Midbrain (tissue), 1 donor: ENCODE measurements around the gene PRDM5.
"Not testable (repeated sequence)": the region's sequence is repeated elsewhere in the genome, so short reads cannot be mapped to it uniquely, and the experiment has no call there.

Experiments used
- DNase-seq: peaks from one replicate; lab custom pipeline; 2025; lab: John Stamatoyannopoulos, UW

Gene PRDM5

DNA sequence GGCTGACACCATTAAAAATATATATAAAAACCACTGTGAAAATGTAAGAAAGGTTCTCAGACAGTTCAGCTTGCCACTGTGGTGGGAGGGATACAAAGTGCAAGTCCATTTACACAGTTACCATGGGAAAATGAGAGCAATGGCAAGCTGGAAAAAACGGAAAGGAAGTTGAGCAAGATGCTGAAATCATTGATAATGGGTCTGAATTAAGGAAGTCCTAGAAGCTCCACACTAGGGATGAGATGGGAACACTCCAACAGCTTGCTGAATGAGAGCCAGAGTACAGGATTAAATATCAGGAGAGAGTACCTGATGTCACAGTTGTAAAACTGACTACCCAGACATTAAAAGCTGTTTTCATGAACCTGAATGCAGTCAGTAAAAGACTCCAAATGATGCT is 218.6 kb downstream of the PRDM5 start:
- DNase-seq = no peak

DNA sequence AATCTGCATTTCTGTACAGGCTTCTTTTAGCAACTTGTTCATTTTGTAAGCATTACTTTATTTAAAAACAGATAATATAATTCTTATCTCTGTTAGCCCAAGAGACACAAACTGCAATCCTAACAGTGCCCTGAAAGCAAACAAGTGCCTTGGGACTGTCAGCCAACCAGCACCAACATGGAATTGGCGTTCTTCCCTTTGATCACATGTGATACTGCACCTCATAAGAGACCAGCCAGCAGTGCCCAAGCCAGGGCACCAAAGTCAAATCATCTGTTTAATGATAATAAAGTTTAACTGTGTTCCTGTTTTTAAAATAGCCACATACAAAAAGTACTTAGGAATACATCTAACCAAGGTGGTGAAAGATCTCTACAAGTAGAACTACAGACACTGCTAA is 223.2 kb downstream of the PRDM5 start:
- DNase-seq = no peak

DNA sequence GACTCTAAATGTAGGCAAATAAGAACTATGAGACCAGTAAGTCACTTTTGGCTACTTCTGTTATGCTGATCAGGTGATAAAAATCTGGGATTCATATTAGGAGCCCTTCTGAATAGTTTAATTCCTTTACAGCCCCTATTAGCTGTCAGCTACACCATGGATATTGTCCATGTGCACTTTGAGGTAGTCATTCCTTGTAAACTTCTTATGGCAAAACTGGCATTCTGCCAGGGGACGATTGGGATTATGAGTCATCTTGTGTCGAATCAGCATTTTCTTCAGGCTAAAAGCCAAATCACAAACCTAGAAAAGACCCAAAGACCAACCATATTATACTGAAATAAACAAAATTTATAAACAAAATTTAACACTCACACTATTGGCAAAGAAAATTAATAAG is 227.6 kb downstream of the PRDM5 start:
- DNase-seq = no peak

DNA sequence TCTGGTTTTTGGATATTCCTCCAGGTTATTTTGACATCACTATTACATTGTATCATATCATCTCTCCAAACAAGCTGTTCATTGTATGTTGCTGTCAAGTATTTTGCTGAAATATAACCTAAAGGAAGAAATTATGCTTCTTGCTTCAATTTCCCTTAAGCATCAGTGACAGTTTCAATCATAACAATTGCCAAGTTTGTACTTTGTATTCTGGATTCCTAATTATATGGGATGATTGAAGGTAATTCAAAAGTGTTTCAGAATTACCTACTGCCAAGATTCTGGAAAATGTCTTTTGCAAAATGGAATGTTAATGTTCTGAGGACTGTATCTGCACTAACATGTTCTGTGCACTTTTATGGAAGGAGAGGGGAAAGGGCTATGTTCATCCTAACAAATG is 228.7 kb downstream of the PRDM5 start:
- no peak for DNase-seq

DNA sequence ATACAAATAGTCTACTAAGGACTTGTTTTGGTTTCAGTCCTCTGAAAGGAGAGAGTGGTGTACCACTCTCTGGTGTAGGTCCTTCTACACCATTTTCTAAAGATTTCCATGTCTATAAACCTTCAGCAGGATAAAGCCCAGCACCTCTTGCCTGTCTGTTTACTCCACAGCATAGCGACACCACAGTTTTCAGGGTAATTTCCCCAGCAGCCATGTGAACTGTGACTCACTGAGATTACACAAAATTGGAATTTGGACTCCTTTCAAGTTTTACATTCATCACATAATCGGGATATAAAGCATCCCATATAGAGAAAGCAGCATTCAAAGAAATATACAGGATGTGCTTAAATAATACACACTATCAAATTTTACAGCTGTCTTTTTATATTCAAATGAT is 229.6 kb downstream of the PRDM5 start:
- no peak for DNase-seq

DNA sequence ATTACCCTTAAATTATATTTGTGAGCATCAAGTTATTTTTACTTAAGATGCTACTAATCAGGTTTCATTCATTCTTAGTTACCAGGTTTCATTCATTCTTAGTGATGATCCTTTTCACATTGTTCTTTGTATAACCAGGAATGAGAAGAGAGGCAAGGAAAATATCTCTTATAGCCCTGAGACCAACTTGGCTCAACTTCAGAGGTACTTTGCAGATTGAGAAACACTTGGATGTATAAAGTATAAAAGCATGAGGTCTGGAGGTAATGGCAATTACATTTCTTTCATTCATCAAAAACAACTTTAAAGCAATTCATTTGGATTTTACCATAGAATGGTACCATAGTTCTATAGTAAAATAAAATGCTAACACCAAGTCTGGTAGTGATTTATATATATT is 231.0 kb downstream of the PRDM5 start:
- DNase-seq = no peak

DNA sequence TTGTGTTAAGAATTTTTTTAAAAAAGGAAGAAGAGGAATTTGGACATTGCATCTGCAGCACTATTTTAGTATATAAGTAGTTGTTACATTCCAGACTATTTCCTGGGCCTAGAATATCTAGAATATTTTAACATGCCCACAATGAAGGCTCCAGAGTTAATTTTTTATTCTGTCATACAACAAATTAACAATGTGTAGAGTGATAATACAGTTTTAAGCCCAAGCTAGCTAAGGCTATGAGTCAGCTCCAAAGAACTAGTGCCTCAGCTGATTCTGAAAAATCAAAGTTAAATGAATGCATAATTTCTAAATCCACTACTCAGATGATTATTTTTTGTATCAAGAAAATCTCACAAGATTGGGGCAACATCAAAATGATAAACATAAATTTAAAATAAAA is 231.4 kb downstream of the PRDM5 start:
- DNase-seq = no peak

DNA sequence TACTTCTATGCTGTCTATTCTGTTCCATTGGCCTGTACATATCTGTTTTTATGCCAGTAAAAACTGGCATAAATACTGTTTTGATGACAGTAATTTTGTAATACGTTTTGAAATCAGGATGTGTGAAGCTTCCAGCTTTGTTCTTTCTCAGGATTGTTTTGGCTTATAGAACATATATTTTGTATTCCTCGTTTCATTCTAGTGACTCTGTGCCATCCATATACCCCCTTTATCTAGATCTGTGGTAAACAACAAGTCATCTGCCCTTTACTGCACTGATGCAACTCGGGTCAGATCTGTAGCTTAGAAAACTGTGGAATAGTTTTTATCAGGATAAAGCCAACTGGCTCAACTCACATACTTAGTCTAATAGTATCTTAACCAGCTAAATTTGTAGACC is 233.7 kb downstream of the PRDM5 start:
- no peak for DNase-seq

DNA sequence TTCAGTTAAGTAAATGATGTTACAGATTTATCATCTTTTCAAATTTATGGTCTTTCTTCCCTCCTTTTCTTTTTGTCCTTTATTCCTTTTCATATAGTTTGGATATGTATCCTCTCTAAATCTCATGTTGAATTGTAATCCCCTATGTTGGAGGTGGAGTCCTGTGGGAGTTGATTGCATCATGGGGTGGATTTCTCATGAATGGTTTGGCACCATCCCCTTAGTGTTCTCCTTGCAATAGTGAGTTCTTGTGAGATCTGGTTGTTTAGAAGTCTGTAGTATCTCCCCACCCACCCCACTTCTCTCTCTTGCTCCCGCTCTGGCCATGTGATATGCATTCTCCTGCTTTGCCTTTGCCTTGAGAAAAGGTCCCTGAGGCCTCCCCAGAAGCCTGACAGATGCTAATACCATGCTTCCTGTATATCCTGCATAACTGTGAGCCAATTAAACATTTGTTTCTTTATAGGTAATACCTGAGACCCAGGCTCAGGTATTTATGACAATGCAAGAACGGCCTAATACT is 236.7 kb downstream of the PRDM5 start:
- DNase-seq = no peak

DNA sequence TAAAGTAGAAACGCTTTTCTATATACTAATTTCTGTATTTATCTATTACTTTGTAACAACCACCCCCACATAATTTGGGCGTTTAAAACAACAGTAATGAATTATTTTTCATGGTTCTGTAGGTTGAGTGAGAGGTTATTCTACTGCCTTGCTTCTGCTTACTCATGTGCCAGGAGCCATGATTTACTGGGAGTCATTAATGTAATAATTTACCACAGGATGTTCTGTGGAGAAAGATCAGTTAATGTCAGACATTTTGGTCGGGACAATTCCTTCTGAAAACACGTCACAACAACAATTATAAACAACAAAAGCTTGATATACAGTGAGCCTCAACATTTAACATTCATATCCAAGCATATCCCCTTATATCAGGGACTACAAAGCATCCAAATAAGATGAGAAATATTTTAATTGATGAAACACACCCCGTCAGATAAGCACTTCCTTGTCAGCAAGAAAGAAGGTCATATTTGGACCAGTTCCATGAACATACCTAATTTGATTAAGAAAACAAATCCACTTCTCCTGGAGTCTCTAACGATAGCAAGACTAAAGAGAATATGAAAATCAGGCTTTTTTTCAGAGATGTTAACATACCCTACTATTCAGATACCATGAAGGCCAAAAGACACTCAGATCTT is 238.5 kb downstream of the PRDM5 start:
- no peak for DNase-seq

DNA sequence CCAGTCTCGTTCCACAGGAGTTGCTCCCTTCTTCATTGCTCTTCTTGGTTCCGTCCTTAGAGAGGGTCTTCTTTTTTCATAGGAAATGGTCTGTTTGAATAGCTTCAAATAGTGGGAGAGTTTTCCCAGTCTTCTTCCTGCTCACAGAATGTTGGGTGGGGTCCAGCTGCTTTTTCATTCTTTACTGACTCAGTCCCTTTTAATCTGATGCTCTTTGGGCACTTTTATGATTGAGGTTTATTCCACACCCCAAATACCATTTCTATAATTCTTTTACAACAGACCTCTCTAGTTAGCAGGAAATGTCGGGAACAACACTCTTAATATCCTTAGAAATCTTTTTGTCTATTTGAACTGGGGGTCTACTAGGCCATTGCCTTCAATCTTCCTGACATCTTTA is 239.5 kb downstream of the PRDM5 start:
- no peak for DNase-seq

DNA sequence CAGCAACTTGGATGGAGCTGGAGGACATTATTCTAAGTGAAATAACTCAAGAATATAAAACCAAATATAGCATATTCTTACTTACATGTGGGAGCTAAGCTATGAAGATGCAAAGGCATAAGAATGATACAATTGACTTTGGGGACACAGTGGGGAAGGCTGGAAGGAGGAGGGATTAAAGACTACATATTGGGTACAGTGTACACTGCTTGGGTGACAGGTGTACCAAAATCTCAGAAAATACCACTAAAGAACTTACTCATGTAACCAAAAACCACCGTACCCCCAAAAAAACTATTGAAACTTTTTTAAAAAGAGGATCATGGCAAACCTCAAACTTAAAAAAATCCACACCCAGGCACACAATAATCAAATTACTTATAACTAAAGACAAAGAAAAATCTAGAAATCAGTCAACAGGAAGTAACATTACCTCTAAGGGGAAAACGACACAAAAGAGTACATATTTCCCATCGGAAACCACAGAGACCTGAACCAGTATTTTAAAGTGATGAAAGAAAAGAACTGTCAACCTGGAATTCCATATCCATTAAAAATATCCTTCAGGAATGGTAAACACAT is 241.8 kb downstream of the PRDM5 start:
- DNase-seq = no peak

DNA sequence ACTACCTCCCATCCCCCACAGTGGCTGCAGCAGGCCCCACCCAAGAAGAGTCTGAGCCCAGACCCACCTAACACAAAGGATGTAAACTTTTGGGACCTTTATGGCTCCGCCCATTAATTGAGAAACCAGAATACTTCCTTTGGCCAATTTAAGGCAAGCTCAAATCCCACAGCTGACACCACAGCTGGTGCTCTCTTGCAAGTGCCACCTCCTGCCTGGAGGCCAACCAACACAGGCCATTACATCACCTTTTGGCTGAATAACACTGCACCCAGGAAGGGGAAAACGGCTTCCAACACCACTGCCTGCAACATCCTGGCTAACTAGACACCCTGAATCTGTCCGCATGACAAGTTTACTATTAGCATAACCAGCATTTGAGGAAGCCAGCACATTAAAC is 248.8 kb downstream of the PRDM5 start:
- no peak for DNase-seq

DNA sequence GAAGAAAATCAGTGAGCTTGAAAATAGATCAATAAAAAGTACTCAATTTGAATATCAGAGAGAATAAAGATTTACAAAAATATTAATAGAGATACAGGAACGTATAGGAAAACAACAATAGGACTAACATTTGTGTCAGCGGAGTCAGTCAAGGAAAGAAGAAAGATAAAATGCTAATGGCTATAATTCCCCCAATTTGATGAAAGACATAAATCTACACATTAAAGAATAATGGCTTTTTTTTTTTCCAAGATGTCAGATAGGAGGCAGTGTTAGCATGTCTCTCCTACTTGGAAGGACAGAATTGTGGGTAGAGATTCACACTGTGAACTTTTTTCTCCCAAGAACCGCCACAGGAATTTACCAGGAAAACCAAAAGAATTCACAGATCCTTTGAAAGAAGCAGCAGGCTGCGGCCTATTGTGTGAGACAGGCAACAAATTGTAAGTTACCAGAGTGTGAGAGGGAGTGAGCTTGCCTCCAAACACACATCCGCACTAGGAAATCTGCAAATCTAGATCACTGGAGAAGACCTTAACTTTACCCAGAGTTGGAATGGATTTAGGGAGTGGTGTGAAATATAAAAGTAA is 249.9 kb downstream of the PRDM5 start:
- no peak for DNase-seq

DNA sequence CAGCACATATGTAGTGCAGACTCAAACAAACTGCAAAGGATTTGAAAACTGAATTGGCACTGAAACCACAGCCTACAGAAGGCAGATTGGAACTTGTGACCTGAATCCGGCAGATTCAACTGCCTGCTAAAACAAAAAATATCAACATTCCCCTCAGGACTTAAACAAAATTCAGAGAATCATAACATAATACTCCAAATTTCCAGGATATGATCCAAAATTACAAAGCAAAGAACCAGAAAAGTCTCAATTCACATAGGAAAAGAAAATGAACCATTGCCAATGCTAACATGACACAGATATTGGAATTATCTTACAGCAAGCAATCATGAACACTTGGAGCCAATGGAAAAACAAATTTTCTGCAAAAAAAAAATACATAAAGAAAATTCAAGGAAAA is 250.4 kb downstream of the PRDM5 start:
- DNase-seq = no peak

DNA sequence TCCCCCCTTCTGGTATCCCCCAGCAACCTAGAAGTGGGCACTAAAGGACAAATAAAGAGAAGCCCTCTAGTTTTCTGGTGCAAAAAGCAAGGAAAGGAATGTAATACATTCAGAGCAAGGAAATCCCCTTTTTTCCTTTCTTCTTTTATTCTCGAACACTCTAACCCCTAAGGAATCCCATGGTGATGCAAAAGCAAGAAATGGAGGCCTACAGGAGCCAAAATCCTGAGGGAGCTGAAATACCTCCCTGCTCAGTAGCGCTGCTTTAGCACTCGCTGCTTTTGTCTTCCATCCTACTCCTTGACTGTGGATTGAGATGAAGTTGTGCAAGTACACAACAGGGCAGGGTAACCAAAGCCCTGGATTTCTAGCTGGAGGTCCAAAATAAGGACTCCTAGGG is 251.0 kb downstream of the PRDM5 start:
- DNase-seq = no peak

DNA sequence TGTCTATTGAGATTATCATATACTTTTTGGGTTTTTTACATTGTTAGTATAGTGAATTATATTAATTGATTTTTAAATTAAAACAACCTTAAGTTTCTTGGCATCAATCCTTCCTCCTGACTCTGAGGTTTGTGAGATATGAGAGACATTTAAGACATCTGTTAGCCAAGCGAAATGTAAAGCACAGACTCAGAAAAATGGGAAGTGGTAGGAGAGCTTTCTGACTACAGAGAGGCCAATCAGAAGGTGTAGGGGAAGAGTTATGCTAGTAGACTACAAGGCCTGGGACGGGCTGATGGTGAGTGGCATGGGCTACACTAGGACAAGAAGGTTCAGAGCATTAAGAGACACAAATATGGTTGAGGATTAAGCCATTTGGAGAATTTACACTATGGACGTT is 255.4 kb downstream of the PRDM5 start:
- DNase-seq = no peak

DNA sequence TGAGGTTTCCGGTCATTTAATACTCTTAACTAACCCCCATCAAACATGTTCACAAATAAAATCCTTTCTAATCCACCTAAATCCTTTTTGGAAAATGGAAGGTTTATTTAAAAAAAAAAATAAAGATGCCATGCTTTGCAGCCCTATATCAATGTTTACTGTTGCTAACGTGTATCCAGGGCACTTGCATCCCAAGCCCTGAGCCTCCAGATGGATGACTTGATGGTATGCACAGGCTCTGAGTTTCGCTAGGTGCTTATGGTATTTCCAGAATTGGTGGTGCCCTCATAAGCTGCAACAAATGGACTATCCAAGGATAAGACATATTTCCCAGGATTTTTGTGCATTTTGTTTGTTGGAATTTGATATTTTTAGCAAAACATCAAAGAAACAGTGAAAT is 257.7 kb downstream of the PRDM5 start:
- DNase-seq = no peak

DNA sequence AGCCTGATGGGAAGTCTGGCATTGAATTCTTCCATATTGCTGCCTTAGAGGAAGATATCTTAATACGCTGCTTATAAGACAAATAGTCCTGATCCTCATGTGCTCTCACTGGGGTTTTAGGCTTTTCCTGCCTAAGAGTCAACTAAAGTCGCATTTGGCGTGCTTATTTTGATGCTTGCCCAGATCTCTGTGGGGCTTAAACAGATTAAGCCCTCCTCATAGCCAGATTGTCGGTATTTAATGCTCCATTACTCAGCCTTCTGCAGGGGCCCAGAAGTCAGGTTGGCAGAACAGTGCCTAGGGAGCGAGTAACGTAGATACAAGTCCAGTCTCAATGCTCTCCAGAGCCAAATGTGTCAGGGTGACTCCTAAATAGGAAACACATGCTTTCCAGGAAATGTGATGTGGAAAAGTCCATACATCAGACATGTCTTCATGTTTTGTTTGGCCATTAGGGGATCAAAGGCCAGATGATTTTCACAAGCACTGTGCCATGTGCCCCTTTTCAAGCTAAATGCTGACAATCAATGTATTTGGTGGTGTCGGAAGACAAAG is 262.8 kb downstream of the PRDM5 start:
- DNase-seq = no peak

DNA sequence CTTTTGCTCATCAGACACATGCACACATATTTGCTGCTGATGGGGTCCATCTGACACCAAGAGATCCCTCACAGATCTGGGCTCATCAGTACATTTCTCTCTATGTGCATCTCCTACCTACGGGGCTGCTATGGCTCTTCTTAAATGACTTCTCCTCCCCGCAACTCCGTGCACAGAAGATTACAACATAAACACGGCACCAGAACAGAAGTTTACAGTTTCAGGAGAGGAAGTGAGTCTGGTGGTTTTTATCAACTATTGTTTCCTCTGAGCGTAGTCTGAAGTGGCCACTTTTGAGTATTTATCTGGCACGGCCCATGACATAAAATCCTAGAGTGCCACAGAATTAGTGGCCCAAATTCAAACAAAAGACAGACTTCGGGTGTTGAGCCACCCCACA is 263.8 kb downstream of the PRDM5 start:
- no peak for DNase-seq

DNA sequence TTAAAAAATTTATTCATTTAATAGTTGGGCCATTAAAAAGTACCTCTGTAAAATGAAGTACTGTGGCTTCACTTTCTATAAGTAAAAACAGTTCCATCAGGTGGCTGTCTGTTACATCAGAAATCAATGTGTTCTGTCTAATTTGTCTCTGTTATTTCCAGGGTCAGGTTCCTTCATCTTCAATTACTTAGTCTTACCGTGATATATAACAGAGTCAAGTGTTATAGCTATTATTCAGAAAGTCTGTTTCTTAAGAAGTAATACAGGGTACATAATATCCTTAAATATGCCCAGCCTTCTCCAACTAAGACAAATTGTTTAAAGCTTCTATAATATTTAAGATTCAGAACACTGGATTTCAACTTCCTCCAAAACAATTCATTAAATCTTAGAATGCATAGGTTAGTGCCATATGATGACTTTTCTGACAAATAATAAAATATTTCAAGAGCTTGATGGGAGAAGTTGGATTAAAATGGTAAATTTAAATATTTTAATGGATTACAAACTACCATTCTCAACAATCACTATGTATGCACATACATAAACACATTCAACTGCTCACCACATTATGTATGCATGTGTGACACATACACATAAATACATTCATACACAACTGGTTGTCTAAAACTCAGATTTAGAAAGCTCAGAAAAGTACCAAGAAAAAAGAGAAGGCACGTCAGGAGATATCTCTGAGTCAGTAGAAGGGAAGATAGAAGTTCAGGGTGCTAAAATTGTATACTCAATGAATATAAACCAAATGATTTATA is 268.5 kb downstream of the PRDM5 start:
- DNase-seq = no peak

DNA sequence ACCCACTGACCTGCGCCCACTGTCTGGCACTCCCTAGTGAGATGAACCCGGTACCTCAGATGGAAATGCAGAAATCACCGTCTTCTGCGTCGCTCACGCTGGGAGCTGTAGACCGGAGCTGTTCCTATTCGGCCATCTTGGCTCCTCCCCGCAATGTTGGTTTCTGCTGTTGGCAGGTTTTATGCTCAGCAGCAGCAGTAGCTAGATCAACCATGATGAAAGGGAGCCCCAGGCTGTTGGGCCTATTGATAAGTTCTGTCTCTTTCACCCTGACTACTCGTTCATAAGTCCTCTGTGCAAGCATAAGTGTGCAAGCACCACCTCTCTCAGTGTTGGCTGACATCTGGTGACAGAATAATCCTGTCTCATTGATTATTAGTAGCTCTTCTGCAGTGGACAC is 274.2 kb downstream of the PRDM5 start:
- not testable (repeated sequence) for DNase-seq
